Measurements from ENCODE around the gene FRMD6. TPM values are rescaled to one million over a fixed set of nuclear protein-coding genes. Genes with fewer than 3 reads are reported as not detected.
"Not testable (repeated sequence)": the region's sequence is repeated elsewhere in the genome, so short reads cannot be mapped to it uniquely, and the experiment has no call there.

The FRMD6 gene
- total RNA-seq, 1 donor from 2014 or later: 5.9 TPM

- H3K27ac Mint-ChIP-seq: no peak overlapping the region
- no peaks in the 10 kb centered on the region for H3K36me3 Mint-ChIP-seq (ENCODE audit: low read depth)
- intact Hi-C loops (cut with micrococcal nuclease): no loop called here
- H3K9me3 Mint-ChIP-seq: no peaks in the 10 kb centered on the region
- H3K27me3 Mint-ChIP-seq (ENCODE audit: insufficient read depth): peaks cover 3% of the 10 kb centered on the region
- no peaks in the 10 kb centered on the region for H3K4me1 Mint-ChIP-seq (ENCODE audit: low read depth)
- H3K4me3 Mint-ChIP-seq: no peak overlapping the region
- no peak for DNase-seq (ENCODE audit: low spot score)
These were observed 34.8 kb upstream of the FRMD6 start for GRCh38 chr14:51616724-51617409.

- DNase-seq (ENCODE audit: low spot score): no peak
- Mint-ChIP-seq H3K9me3 (no peaks in the 10 kb centered on the region), H3K36me3 (ENCODE audit: low read depth) (no peaks in the 10 kb centered on the region), H3K27me3 (ENCODE audit: insufficient read depth) (peaks cover 5% of the 10 kb centered on the region), H3K4me1 (ENCODE audit: low read depth) (no peaks in the 10 kb centered on the region), H3K27ac (no peak overlapping the region), H3K4me3 (no peak overlapping the region)
- intact Hi-C loops (cut with micrococcal nuclease): no loop called here
These were observed 32.1 kb upstream of the FRMD6 start for GRCh38 chr14:51619561-51619960.

- DNase-seq (ENCODE audit: low spot score): no peak
- Mint-ChIP-seq H3K9me3 (no peaks in the 10 kb centered on the region), H3K27ac (no peak overlapping the region), H3K27me3 (ENCODE audit: insufficient read depth) (peaks cover 5% of the 10 kb centered on the region), H3K36me3 (ENCODE audit: low read depth) (no peaks in the 10 kb centered on the region), H3K4me1 (ENCODE audit: low read depth) (no peaks in the 10 kb centered on the region), H3K4me3 (no peak overlapping the region)
- intact Hi-C loops (cut with micrococcal nuclease): no loop called here
These were observed 31.7 kb upstream of the FRMD6 start for GRCh38 chr14:51620056-51620455.

- H3K27ac Mint-ChIP-seq: no peak overlapping the region
These were observed 30.1 kb upstream of the FRMD6 start for GRCh38 chr14:51621654-51622053.

GRCh38 chr14:51622376-51622775, 29.3 kb upstream of the FRMD6 start:
- Mint-ChIP-seq H3K4me1 (ENCODE audit: low read depth) (no peaks in the 10 kb centered on the region), H3K4me3 (no peak overlapping the region), H3K27me3 (ENCODE audit: insufficient read depth) (peaks cover 6% of the 10 kb centered on the region), H3K36me3 (ENCODE audit: low read depth) (no peaks in the 10 kb centered on the region), H3K27ac (no peak overlapping the region), H3K9me3 (no peaks in the 10 kb centered on the region)
- intact Hi-C loops (cut with micrococcal nuclease): no loop called here
- DNase-seq (ENCODE audit: low spot score): no peak

More at GRCh38 chr14:51621654-51622053, 30.1 kb upstream of the FRMD6 start:
- Mint-ChIP-seq H3K4me3 (no peak overlapping the region), H3K9me3 (no peaks in the 10 kb centered on the region), H3K36me3 (ENCODE audit: low read depth) (no peaks in the 10 kb centered on the region), H3K4me1 (ENCODE audit: low read depth) (no peaks in the 10 kb centered on the region), H3K27me3 (ENCODE audit: insufficient read depth) (peaks cover 6% of the 10 kb centered on the region)
- intact Hi-C loops (cut with micrococcal nuclease): no loop called here
- DNase-seq (ENCODE audit: low spot score): no peak

- H3K27me3 Mint-ChIP-seq (ENCODE audit: insufficient read depth): peaks cover 5% of the 10 kb centered on the region
- H3K36me3 Mint-ChIP-seq (ENCODE audit: low read depth): no peaks in the 10 kb centered on the region
- intact Hi-C loops (cut with micrococcal nuclease): no loop called here
- no peak overlapping the region for H3K4me3 Mint-ChIP-seq
- H3K27ac Mint-ChIP-seq: no peak overlapping the region
- no peaks in the 10 kb centered on the region for H3K4me1 Mint-ChIP-seq (ENCODE audit: low read depth)
- H3K9me3 Mint-ChIP-seq: no peaks in the 10 kb centered on the region
- no peak for DNase-seq (ENCODE audit: low spot score)
These were observed 26.6 kb upstream of the FRMD6 start for GRCh38 chr14:51624955-51625569.

- no peak for DNase-seq (ENCODE audit: low spot score)
- no peaks in the 10 kb centered on the region for H3K36me3 Mint-ChIP-seq (ENCODE audit: low read depth)
- no peak overlapping the region for H3K27ac Mint-ChIP-seq
- H3K4me3 Mint-ChIP-seq: no peak overlapping the region
- H3K27me3 Mint-ChIP-seq (ENCODE audit: insufficient read depth): peaks cover 6% of the 10 kb centered on the region
- no peaks in the 10 kb centered on the region for H3K4me1 Mint-ChIP-seq (ENCODE audit: low read depth)
- intact Hi-C loops (cut with micrococcal nuclease): no loop called here
- H3K9me3 Mint-ChIP-seq: no peaks in the 10 kb centered on the region
These were observed 25.5 kb upstream of the FRMD6 start for GRCh38 chr14:51626185-51626584.

GRCh38 chr14:51626788-51627187, 24.9 kb upstream of the FRMD6 start:
- H3K27me3 Mint-ChIP-seq (ENCODE audit: insufficient read depth): peaks cover 8% of the 10 kb centered on the region
- H3K36me3 Mint-ChIP-seq (ENCODE audit: low read depth): no peaks in the 10 kb centered on the region
- intact Hi-C loops (cut with micrococcal nuclease): no loop called here
- H3K9me3 Mint-ChIP-seq: no peaks in the 10 kb centered on the region
- no peak overlapping the region for H3K27ac Mint-ChIP-seq
- no peak for DNase-seq (ENCODE audit: low spot score)
- H3K4me3 Mint-ChIP-seq: no peak overlapping the region
- no peaks in the 10 kb centered on the region for H3K4me1 Mint-ChIP-seq (ENCODE audit: low read depth)

GRCh38 chr14:51627313-51627712, 24.4 kb upstream of the FRMD6 start:
- Mint-ChIP-seq H3K27ac (no peak overlapping the region), H3K36me3 (ENCODE audit: low read depth) (no peaks in the 10 kb centered on the region), H3K4me3 (no peak overlapping the region), H3K4me1 (ENCODE audit: low read depth) (no peaks in the 10 kb centered on the region), H3K27me3 (ENCODE audit: insufficient read depth) (peaks cover 12% of the 10 kb centered on the region), H3K9me3 (no peaks in the 10 kb centered on the region)
- intact Hi-C loops (cut with micrococcal nuclease): no loop called here
- DNase-seq (ENCODE audit: low spot score): no peak

- intact Hi-C loops (cut with micrococcal nuclease): no loop called here
- H3K4me1 Mint-ChIP-seq (ENCODE audit: low read depth): no peaks in the 10 kb centered on the region
- H3K9me3 Mint-ChIP-seq: no peaks in the 10 kb centered on the region
- no peaks in the 10 kb centered on the region for H3K36me3 Mint-ChIP-seq (ENCODE audit: low read depth)
- H3K27me3 Mint-ChIP-seq (ENCODE audit: insufficient read depth): peaks cover 9% of the 10 kb centered on the region
- no peak overlapping the region for H3K27ac Mint-ChIP-seq
- H3K4me3 Mint-ChIP-seq: no peak overlapping the region
- no peak for DNase-seq (ENCODE audit: low spot score)
These were observed 23.5 kb upstream of the FRMD6 start for GRCh38 chr14:51628238-51628637.

- intact Hi-C loops (cut with micrococcal nuclease): no loop called here
- DNase-seq (ENCODE audit: low spot score): no peak
- Mint-ChIP-seq H3K9me3 (no peaks in the 10 kb centered on the region), H3K4me3 (no peak overlapping the region), H3K27ac (no peak overlapping the region), H3K36me3 (ENCODE audit: low read depth) (no peaks in the 10 kb centered on the region), H3K4me1 (ENCODE audit: low read depth) (no peaks in the 10 kb centered on the region), H3K27me3 (ENCODE audit: insufficient read depth) (peaks cover 8% of the 10 kb centered on the region)
These were observed 20.7 kb upstream of the FRMD6 start for GRCh38 chr14:51630987-51631386.

GRCh38 chr14:51633298-51633697, 18.4 kb upstream of the FRMD6 start:
- H3K4me1 Mint-ChIP-seq (ENCODE audit: low read depth); H3K4me3 Mint-ChIP-seq; DNase-seq (ENCODE audit: low spot score); H3K9me3 Mint-ChIP-seq; H3K27ac Mint-ChIP-seq; intact Hi-C loops (cut with micrococcal nuclease); H3K36me3 Mint-ChIP-seq (ENCODE audit: low read depth): not testable (repeated sequence)
- H3K27me3 Mint-ChIP-seq (ENCODE audit: insufficient read depth): peaks cover 12% of the 10 kb centered on the region

GRCh38 chr14:51636109-51636508, 15.6 kb upstream of the FRMD6 start:
- intact Hi-C loops (cut with micrococcal nuclease): no loop called here
- H3K4me3 Mint-ChIP-seq: no peak overlapping the region
- DNase-seq (ENCODE audit: low spot score): no peak
- H3K9me3 Mint-ChIP-seq: no peaks in the 10 kb centered on the region
- H3K36me3 Mint-ChIP-seq (ENCODE audit: low read depth): no peaks in the 10 kb centered on the region
- no peaks in the 10 kb centered on the region for H3K4me1 Mint-ChIP-seq (ENCODE audit: low read depth)
- H3K27me3 Mint-ChIP-seq (ENCODE audit: insufficient read depth): peaks cover 10% of the 10 kb centered on the region
- H3K27ac Mint-ChIP-seq: no peak overlapping the region

Measured in activated T-helper 1 cell treated with anti-CD3 and anti-CD28 coated beads, Interleukin-12 subunit alpha, Interleukin-12 subunit beta, Interleukin-2, Interleukin-4 antibody, amounts not matched to agents 30 ng/mL and 10 ng/mL and 1 ng/mL, durations not matched to agents 14 hours and 24 hours and 36 hours (primary cell).